ENCODE results near the gene TPRG1. TPM values are rescaled to one million over a fixed set of nuclear protein-coding genes. Genes with fewer than 3 reads are reported as not detected.

TPRG1 gene, protein sequence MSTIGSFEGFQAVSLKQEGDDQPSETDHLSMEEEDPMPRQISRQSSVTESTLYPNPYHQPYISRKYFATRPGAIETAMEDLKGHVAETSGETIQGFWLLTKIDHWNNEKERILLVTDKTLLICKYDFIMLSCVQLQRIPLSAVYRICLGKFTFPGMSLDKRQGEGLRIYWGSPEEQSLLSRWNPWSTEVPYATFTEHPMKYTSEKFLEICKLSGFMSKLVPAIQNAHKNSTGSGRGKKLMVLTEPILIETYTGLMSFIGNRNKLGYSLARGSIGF
- total RNA-seq, result 0.19 and 0.27 TPM in 2 replicates

DNA sequence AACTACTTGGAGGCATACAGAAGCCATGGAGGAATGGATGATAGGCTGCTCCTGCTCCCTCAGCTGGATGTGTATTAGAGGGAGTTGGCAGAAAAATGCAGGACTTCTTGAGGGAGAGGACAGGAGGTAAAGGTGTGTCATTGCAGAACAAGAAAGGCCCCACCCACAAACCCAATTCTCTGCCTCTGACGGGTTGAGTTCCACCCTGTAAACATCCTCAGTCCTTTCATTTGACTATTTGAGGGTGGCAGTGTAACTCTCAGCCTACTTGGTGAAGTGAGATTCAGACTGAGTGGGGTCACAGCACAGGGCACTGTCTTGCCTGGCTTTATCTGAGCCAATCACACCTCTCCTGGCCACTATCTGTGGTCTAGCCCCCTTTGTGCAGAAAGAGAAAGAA, at the start of gene TPRG1:
Gene TPRG1 (plus strand): TSS at position 265 of the 400 bp plus-strand sequence. CDS start 35,414 bp downstream, outside the sequence.

